RPMI7951 (cell line): ENCODE data around the gene AGTPBP1. TPM values are rescaled to one million over a fixed set of nuclear protein-coding genes. Genes with fewer than 3 reads are reported as not detected.
A peak's percentile ranks its signal among the peaks of the same experiment; 100 is the strongest.
"Not testable (repeated sequence)": the region's sequence is repeated elsewhere in the genome, so short reads cannot be mapped to it uniquely, and the experiment has no call there.

Source experiments
- DNase-seq: peaks from one replicate; pipeline ENCODE4 v3.0.0-alpha.2; 2012; ENCODE audit warnings: low read depth
- total RNA-seq: library from RNA; depleted of rRNA; stranded (reverse); fragments of >200 nt; shearing (Covaris generic); gene quantifications from 2 replicates; pipeline ENCODE4 v1.2.3, GENCODE V29; 2014

Gene AGTPBP1
- total RNA-seq, 1 experiment from 2014 or later: 13.2 TPM

GRCh38 chr9:85617141-85617670, 124.5 kb downstream of the AGTPBP1 start:
- DNase-seq: no peak

GRCh38 chr9:85615792-85616191, 126.0 kb downstream of the AGTPBP1 start:
- DNase-seq: no peak

- peak; percentile 71 for DNase-seq
Measured at GRCh38 chr9:85610074-85610860, 131.5 kb downstream of the AGTPBP1 start.

GRCh38 chr9:85605905-85606304, 135.8 kb downstream of the AGTPBP1 start:
- no peak for DNase-seq

DNA sequence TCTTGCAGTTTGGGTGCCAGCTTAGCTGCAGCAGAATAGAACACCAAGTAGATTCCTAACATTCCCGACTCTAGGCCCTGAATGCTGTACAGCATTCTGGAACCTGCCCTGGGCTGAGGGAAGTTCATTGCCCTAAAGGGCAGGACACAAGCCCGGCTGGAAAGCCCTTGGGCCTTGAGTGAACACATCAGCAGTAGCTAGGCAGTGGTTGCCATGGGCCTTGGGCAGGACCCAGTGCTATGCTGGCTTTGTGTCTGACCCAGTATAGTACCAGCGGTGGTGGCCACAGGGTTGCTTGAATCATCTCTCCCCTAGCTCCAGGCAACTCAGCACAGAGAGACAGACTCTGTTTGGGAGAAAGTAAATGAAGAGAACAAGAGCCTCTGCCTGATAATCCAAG, 137.8 kb downstream of the AGTPBP1 start:
- no peak for DNase-seq

GRCh38 chr9:85602742-85603141, 139.0 kb downstream of the AGTPBP1 start:
- no peak for DNase-seq

DNA sequence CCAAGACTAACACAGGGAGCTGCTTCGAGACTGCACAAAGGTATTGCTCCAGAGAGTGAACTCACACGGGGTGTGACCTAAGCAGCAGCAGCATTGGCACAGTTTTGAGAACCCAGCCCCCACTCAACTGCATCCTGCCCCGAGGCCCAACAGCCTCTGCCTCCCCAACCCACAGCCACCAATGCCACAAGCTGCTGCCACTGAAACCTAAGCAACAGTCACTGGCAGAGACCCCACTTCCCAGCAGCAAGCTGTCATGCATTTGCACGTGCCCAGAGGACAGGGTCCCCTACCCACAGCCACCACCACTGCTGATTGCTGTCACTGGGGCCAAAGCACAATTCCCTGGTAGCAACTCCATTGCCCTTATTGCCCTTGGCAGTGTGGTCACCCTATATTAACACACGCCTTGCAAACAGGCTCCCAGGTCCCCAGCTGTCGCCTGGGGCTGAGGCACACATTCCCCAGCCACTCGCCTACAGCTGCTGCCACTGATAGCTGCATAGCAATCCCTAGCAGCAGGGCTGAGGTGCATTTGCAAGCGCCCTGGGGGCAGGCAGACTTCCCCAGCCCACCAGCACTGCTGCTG, 141.0 kb downstream of the AGTPBP1 start:
- peak; percentile 32 for DNase-seq

GRCh38 chr9:85599540-85600105, 142.1 kb downstream of the AGTPBP1 start:
- no peak for DNase-seq

- DNase-seq: no peak
Measured at GRCh38 chr9:85594316-85594715, 147.4 kb downstream of the AGTPBP1 start.

GRCh38 chr9:85586684-85587083, 155.1 kb downstream of the AGTPBP1 start:
- DNase-seq: no peak

- no peak for DNase-seq
Measured at GRCh38 chr9:85577353-85577952, 164.3 kb downstream of the AGTPBP1 start.

GRCh38 chr9:85575868-85576267, 165.9 kb downstream of the AGTPBP1 start:
- DNase-seq: no peak

- DNase-seq: not testable (repeated sequence)
Measured at GRCh38 chr9:85573546-85573945, 168.2 kb downstream of the AGTPBP1 start.

GRCh38 chr9:85572917-85573316, 168.8 kb downstream of the AGTPBP1 start:
- not testable (repeated sequence) for DNase-seq

DNA sequence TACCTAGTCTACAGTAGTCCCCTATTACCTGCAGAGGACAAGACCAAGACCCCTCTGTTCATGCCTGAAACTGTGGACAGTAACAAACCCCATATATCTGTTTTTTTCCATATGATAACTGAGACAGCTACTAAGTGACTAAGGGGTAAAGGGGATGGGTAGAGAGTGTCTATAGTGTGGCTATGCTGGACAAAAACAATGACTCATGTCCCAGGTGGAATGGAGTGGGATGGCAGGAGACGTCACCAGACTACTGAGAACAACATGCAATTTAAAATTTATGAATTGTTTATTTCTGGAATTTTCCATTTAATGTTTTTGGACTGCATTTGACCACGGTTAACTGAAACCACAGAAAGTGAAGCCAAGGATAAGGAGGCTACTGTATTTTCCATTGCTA, 171.8 kb downstream of the AGTPBP1 start:
- peak; percentile 17 for DNase-seq

DNA sequence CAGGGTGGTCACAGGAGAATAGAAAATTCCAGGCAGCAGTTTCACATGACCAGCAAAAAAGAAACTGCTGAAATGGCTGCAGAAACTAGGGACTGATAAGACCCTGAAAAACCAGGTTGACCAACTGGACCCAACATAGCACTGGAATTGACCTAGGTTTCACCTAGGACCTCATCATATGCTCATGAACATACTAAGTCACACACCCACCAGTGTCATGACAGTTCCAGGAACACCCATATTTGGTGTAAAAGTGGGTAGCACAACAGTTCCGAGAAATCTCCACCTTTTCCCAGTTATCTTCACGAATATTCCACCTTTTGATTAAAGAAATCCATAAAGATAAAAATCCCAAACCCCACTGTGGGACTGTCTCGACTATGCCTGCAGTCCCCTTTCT, 182.2 kb downstream of the AGTPBP1 start:
- no peak for DNase-seq

- no peak for DNase-seq
Measured at GRCh38 chr9:85554349-85554748, 187.4 kb downstream of the AGTPBP1 start.

DNA sequence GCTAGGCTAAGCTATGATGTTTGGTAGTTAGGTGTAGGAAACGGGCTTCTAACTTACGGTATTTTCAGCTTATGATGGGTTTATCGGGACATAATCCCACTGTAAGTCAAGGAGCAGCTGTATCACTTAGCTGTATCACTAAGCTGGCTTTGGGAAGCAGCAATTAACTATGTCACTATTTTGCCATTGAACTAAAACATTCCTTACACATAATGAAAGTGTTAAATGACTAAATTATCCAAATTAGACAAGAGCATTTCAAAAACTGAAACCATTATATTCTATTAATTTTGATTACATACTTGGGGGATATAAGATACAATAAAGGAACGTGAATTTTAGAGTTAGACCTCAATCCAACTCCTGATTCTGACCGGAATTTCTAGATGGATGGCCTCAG, 188.3 kb downstream of the AGTPBP1 start:
- DNase-seq: no peak

DNA sequence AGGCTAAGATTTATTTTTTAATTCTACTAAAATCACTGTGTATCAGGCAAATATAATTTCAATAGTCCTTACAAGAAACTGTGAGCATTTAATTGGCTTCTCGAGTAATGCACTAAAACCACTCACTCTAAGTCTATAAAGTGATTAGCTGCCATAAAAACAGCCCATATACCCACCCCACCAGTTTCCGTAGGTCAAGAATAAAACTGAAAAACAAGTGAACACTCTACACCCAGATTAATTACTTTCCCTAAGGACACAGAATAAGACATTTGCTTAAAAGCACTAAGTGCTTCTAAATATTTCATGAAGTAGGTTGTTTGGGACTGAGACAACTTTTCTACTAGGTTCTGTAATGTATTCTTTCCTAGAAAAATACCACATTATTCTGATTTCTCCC, 194.2 kb downstream of the AGTPBP1 start:
- no peak for DNase-seq

DNA sequence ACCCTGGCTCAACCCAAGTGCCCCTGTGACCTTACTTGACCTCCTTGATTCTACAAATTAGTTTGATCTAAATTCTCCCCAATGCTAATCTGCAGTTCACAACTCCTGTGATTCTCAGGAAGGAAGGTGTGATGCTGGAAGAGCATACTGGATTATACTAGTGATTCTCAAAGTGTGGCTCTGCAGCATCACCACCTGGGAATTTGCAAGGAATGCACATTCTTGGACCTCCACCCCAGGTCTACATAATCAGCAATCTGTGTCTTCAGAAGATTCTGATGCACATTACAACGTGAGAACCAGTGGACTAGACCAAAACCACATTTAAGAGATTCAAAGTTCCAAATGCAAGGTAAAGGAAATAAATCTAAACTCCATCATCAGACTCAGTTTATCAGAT, 198.6 kb downstream of the AGTPBP1 start:
- DNase-seq: no peak

DNA sequence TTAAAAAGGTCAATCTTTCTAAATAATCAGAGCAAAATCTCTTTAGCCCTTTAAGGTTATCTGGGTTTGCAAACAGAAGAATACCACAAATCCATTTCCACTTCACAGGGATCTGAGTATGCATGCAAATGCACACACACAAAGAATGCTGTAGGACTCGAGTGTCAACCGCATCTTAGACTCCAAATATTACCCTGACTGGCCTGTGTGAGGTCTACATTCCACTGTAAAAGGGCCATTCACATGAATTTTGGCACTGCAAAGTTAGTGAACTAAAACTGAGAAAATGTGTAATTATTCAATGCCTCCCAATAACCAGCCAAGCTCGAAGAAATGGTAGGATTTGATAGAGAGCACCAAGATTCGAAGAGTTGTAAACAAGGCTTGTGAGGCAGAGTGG, 199.9 kb downstream of the AGTPBP1 start:
- DNase-seq: no peak

GRCh38 chr9:85536514-85536913, 205.2 kb downstream of the AGTPBP1 start:
- DNase-seq: no peak

DNA sequence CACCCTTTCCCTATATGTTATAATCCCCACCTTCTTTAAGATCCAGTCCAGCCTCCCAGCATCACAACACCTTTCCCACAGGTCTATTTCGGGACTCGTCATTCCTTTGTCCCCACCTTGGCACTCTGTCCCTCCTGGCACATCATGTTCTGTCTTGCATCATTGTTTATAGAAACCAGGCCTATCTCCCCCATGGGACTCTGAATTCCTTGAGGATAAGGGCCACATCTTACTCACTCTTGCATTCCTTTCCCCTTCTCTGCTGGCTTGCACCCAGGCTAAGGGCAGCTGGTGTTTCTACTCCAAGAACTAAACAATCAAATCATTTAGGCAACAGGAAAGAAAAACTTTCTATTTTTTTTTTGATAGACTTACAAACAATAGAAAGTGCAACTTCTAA, 205.7 kb downstream of the AGTPBP1 start:
- no peak for DNase-seq
